Hepatocyte (in vitro differentiated cells): ENCODE data around the gene ATOH8. TPM values are rescaled to one million over a fixed set of nuclear protein-coding genes. Genes with fewer than 3 reads are reported as not detected.

Experiments used
- DNase-seq: peaks from one replicate; pipeline ENCODE4 v3.0.0-alpha.2; 2016; ENCODE audit warnings: low spot score
- H2AFZ ChIP-seq: fragments of 200-600 bp; sonication (generic); 2 replicates; pipeline ENCODE4 v1.6.0; 2016; ENCODE audit warnings: antibody characterized with exemption, mild to moderate bottlenecking
- H3K27ac ChIP-seq: fragments of 200-600 bp; sonication (generic); 2 replicates; pipeline ENCODE4 v1.5.1; 2016; ENCODE audit warnings: mild to moderate bottlenecking
- H3K27me3 ChIP-seq: fragments of 200-600 bp; sonication (generic); 2 replicates; pipeline ENCODE4 v1.6.1; 2016
- H3K36me3 ChIP-seq: fragments of 200-600 bp; sonication (generic); replicated peaks from 2 replicates; pipeline ENCODE4 v1.5.1; 2016; ENCODE audit warnings: low read depth; ENCODE audit not compliant: insufficient read depth
- H3K4me1 ChIP-seq: fragments of 200-600 bp; sonication (generic); 2 replicates; pipeline ENCODE4 v1.5.1; 2016; ENCODE audit warnings: mild to moderate bottlenecking, moderate library complexity; ENCODE audit not compliant: insufficient read depth
- H3K4me2 ChIP-seq: fragments of 200-600 bp; sonication (generic); 2 replicates; pipeline ENCODE4 v1.6.0; 2016
- H3K4me3 ChIP-seq: fragments of 200-600 bp; sonication (generic); 2 replicates; pipeline ENCODE4 v1.5.1; 2016; ENCODE audit warnings: mild to moderate bottlenecking
- H3K79me2 ChIP-seq: fragments of 200-600 bp; sonication (generic); 2 replicates; pipeline ENCODE4 v1.6.0; 2017; ENCODE audit warnings: mild to moderate bottlenecking
- H3K9me2 ChIP-seq: fragments of 200-600 bp; sonication (generic); replicated peaks from 2 replicates; pipeline ENCODE4 v1.6.0; 2017; ENCODE audit warnings: mild to moderate bottlenecking; ENCODE audit not compliant: insufficient read depth
- H3K9me3 ChIP-seq: fragments of 200-600 bp; sonication (generic); 2 replicates; pipeline ENCODE4 v1.5.1; 2016; ENCODE audit warnings: low read depth, mild to moderate bottlenecking
- H4K20me1 ChIP-seq: fragments of 200-600 bp; sonication (generic); 2 replicates; pipeline ENCODE4 v1.6.0; 2016; ENCODE audit warnings: mild to moderate bottlenecking; ENCODE audit not compliant: insufficient read depth, poor library complexity, severe bottlenecking
- EZH2 ChIP-seq: fragments of 200-600 bp; sonication (generic); IDR thresholded peaks from 2 replicates; pipeline ENCODE4 v1.6.1; 2016; ENCODE audit warnings: antibody characterized with exemption, mild to moderate bottlenecking, borderline replicate concordance
- EZH2phosphoT487 ChIP-seq: fragments of 200-600 bp; sonication (generic); IDR thresholded peaks from one replicate; pipeline ENCODE4 v1.6.1; 2018; ENCODE audit warnings: antibody characterized with exemption, mild to moderate bottlenecking, low read depth, moderate library complexity; ENCODE audit not compliant: unreplicated experiment, severe bottlenecking
- WGBS: methylation state at CpG from one replicate; pipeline ENCODE4 v1.1.6; 2016; ENCODE audit warnings: low lambda C conversion rate; ENCODE audit errors: missing lambda C conversion rate; 5-methylcytosine and 5-hydroxymethylcytosine counted together
- polyA plus RNA-seq: library from polyadenylated mRNA; unstranded; fragments of >200 nt; fragmentation: Nextera tagmentation; extraction: Ambion mirVana; gene quantifications from 2 replicates; pipeline ENCODE4 v1.2.1, GENCODE V29; 2016
- total RNA-seq: library from RNA; depleted of rRNA; stranded (reverse); fragments of >200 nt; gene quantifications from 2 replicates; pipeline ENCODE4 v1.2.3, GENCODE V29; 2014
- TF ChIP-seq, protein P1 (sequence below): fragments of 200-600 bp; sonication (generic); IDR thresholded peaks from 2 replicates; pipeline ENCODE4 v1.5.1; 2016; ENCODE audit warnings: antibody characterized with exemption, mild to moderate bottlenecking; ENCODE audit not compliant: poor library complexity

Gene ATOH8
- total and polyA plus RNA-seq, 2 experiments from 2014 or later: 1.3 to 2.0 TPM

- Histone ChIP-seq H3K4me1 (no peaks in the 10 kb centered on the region), H2AFZ (no peak overlapping the region), H3K9me2 (no peaks in the 10 kb centered on the region), H3K9me3 (no peaks in the 10 kb centered on the region), H3K79me2 (no peaks in the 10 kb centered on the region), H3K27ac (no peak overlapping the region), H3K27me3 (peaks cover 3% of the 10 kb centered on the region), H3K4me2 (no peak overlapping the region), H3K4me3 (no peak overlapping the region), H4K20me1 (no peaks in the 10 kb centered on the region), H3K36me3 (no peaks in the 10 kb centered on the region)
- TF ChIP-seq EZH2phosphoT487 (no peak), EZH2 (no peak)
- TF ChIP-seq, protein P1, sequence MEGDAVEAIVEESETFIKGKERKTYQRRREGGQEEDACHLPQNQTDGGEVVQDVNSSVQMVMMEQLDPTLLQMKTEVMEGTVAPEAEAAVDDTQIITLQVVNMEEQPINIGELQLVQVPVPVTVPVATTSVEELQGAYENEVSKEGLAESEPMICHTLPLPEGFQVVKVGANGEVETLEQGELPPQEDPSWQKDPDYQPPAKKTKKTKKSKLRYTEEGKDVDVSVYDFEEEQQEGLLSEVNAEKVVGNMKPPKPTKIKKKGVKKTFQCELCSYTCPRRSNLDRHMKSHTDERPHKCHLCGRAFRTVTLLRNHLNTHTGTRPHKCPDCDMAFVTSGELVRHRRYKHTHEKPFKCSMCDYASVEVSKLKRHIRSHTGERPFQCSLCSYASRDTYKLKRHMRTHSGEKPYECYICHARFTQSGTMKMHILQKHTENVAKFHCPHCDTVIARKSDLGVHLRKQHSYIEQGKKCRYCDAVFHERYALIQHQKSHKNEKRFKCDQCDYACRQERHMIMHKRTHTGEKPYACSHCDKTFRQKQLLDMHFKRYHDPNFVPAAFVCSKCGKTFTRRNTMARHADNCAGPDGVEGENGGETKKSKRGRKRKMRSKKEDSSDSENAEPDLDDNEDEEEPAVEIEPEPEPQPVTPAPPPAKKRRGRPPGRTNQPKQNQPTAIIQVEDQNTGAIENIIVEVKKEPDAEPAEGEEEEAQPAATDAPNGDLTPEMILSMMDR: no peak
- WGBS: 90% methylated on average over 2 of the region's 2 CpGs
- DNase-seq: no peak
Measured at GRCh38 chr2:85732467-85733120, 21.2 kb upstream of the ATOH8 start.

GRCh38 chr2:85733121-85733960, 20.4 kb upstream of the ATOH8 start:
- WGBS: 94% methylated on average over 18 of the region's 18 CpGs
- DNase-seq: no peak
- H3K27ac ChIP-seq: no peak overlapping the region
- H3K4me1 ChIP-seq: no peaks in the 10 kb centered on the region
- H3K9me2 ChIP-seq: no peaks in the 10 kb centered on the region
- H3K79me2 ChIP-seq: no peaks in the 10 kb centered on the region
- H3K9me3 ChIP-seq: no peaks in the 10 kb centered on the region
- H2AFZ ChIP-seq: no peak overlapping the region
- no peak overlapping the region for H3K4me2 ChIP-seq
- peaks cover 1% of the 10 kb centered on the region for H3K27me3 ChIP-seq
- H3K36me3 ChIP-seq: no peaks in the 10 kb centered on the region
- H3K4me3 ChIP-seq: no peak overlapping the region
- TF ChIP-seq EZH2phosphoT487 (no peak), EZH2 (no peak)
- TF ChIP-seq, protein P1: no peak
- H4K20me1 ChIP-seq: no peaks in the 10 kb centered on the region

DNA sequence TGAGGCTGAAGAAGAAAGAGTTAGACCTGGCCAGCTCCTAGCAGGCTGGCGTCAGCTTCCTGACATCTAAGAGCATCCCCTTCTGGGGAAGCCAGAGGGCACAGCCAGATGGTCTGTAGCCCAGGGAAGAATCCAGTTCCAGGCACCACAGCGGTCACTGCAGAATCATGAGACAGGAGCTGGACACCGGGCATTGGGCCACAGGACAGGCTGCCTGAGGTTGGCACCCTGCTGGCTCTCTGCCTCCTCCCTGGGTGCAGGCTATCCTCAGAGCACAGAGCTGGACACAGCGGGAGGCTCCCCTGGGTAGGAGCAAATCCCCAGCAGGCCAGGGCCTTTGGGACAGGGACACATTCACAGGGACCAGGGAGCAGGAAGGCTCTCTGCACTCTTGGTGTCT, 19.8 kb upstream of the ATOH8 start:
- WGBS: 95% methylated on average over 4 of the region's 4 CpGs
- TF ChIP-seq, protein P1: no peak
- no peak for TF ChIP-seq EZH2
- no peak for TF ChIP-seq EZH2phosphoT487
- no peak overlapping the region for H3K27ac ChIP-seq

More for the DNA sequence above, 19.8 kb upstream of the ATOH8 start:
- Histone ChIP-seq H3K4me3 (no peak overlapping the region), H2AFZ (no peak overlapping the region), H3K27me3 (no peaks in the 10 kb centered on the region), H3K79me2 (no peaks in the 10 kb centered on the region), H4K20me1 (no peaks in the 10 kb centered on the region), H3K9me2 (no peaks in the 10 kb centered on the region), H3K9me3 (no peaks in the 10 kb centered on the region), H3K4me1 (no peaks in the 10 kb centered on the region), H3K36me3 (no peaks in the 10 kb centered on the region), H3K4me2 (no peak overlapping the region)
- DNase-seq: no peak
